Spleen (tissue), 11 donors: ENCODE measurements around the gene SYCP2. TPM values are rescaled to one million over a fixed set of nuclear protein-coding genes. Genes with fewer than 3 reads are reported as not detected.
A peak's percentile ranks its signal among the peaks of the same experiment; 100 is the strongest.

Experiments
- DNase-seq: peaks from one replicate; pipeline ENCODE4 v3.0.0-alpha.2; 2020
- H3K27ac ChIP-seq, 8 donors: fragments of 200-600 bp; sonication (generic) in 7 of 8; 1 replicate in 4 of 8; 2 replicates in 4 of 8; pipeline versions ENCODE4 v1.5.0 to v1.8.0; 2016 to 2021; ENCODE audit warnings: inconsistent platforms in 4 of 8, mild to moderate bottlenecking in 4 of 8, moderate library complexity in 1 of 8
- H3K27me3 ChIP-seq, 7 donors: fragments of 200-600 bp; sonication (generic) in 6 of 7; replicated peaks in 1 of 7; 1 replicate in 4 of 7; 2 replicates in 3 of 7; pipeline versions ENCODE4 v1.5.0 to v1.8.0; 2016 to 2021; ENCODE audit warnings: inconsistent platforms in 3 of 7, mild to moderate bottlenecking in 1 of 7
- H3K36me3 ChIP-seq, 6 donors: fragments of 200-600 bp; sonication (generic) in 5 of 6; 1 replicate in 4 of 6; 2 replicates in 2 of 6; pipeline versions ENCODE4 v1.5.0 to v1.8.0; 2016 to 2021; ENCODE audit warnings: inconsistent platforms in 2 of 6
- H3K4me1 ChIP-seq, 6 donors: fragments of 200-600 bp; sonication (generic) in 5 of 6; 1 replicate in 3 of 6; 2 replicates in 3 of 6; pipeline versions ENCODE4 v1.5.0 to v1.8.0; 2016 to 2021; ENCODE audit warnings: inconsistent platforms in 3 of 6
- H3K4me3 ChIP-seq, 8 donors: fragments of 200-600 bp; sonication (generic) in 7 of 8; 1 replicate in 4 of 8; 2 replicates in 4 of 8; pipeline versions ENCODE4 v1.5.0 to v1.8.0; 2016 to 2021; ENCODE audit warnings: inconsistent platforms in 4 of 8, mild to moderate bottlenecking in 4 of 8, moderate library complexity in 2 of 8
- H3K9me3 ChIP-seq, 8 donors: fragments of 200-600 bp; sonication (generic) in 7 of 8; 1 replicate in 4 of 8; 2 replicates in 4 of 8; pipeline versions ENCODE4 v1.5.0 to v1.8.0; 2016 to 2021; ENCODE audit warnings: inconsistent platforms in 4 of 8
- POLR2A ChIP-seq, 3 donors: fragments of 450-650 bp; IDR thresholded peaks; one replicate each; pipeline ENCODE4 v1.5.1; 2017; ENCODE audit warnings: antibody characterized with exemption in 3 of 3, mild to moderate bottlenecking in 1 of 3
- POLR2AphosphoS5 ChIP-seq, 3 donors: sonication (generic); formaldehyde crosslinking; IDR thresholded peaks; one replicate each; pipeline ENCODE4 v1.5.1; 2017; ENCODE audit warnings: antibody characterized with exemption in 3 of 3
- WGBS, 5 donors: extraction: QIAGEN DNeasy Blood & Tissue Kit in 3 of 5; methylation state at CpG; one replicate each; pipeline versions ENCODE4 v1.1.5 to v1.1.7; 2013 to 2018; 5-methylcytosine and 5-hydroxymethylcytosine counted together
- intact Hi-C: fragments of 100-400 bp; cut with DNase I; formaldehyde crosslinking; loops from one replicate; pipeline ENCODE4 v1.15.0; 2023; ENCODE audit warnings: low total_unique reads
- polyA plus RNA-seq, 3 donors: library from polyadenylated mRNA; stranded (reverse); fragments of 200-250 nt; gene quantifications; one replicate each; pipeline ENCODE4 v1.2.1, GENCODE V29; 2013
- total RNA-seq, 7 donors: library from RNA; depleted of rRNA in 3 of 7; stranded (reverse); fragments of >200 nt in 3 of 7; fragmentation: NEBNext Ultra II Directional in 4 of 7; extraction: Animal tissue kit (Norgen Biotek cat#: 25700) in 4 of 7; gene quantifications; one replicate each; pipeline versions ENCODE4 v1.1.0 to v1.2.1, GENCODE V29; 2016 to 2021
- TF ChIP-seq, protein P1 (sequence below), 11 experiments: fragments of 200-600 bp in 7 of 11; fragments of 450-650 bp in 4 of 11; sonication (generic) in 4 of 11; IDR thresholded peaks in 8 of 11; conservative IDR thresholded peaks in 3 of 11; 1 replicate in 7 of 11; 2 replicates in 4 of 11; pipeline versions ENCODE4 v1.4.0 to v1.8.0; 2016 to 2021; ENCODE audit warnings: antibody characterized with exemption in 11 of 11, inconsistent platforms in 4 of 11, mild to moderate bottlenecking in 1 of 11
- donor health status: healthy with polysubstance abuse.
- donor health status: DM: no; HTN: no; CAD: no; lungs with moderate emphysema.
- donor health status: DM: no; HTN: no; CAD: no.
- donor health status: Bipolar disorder and iron deficiency.
- donor health status: healthy.
- donor health status: DM: no; HTN: no; CAD: no.
- donor health status: DM: yes; HTN: yes; CAD: no.

SYCP2 gene
- total and polyA plus RNA-seq, 10 donors = 1.5 to 9.1 (median 4.9) TPM

DNA sequence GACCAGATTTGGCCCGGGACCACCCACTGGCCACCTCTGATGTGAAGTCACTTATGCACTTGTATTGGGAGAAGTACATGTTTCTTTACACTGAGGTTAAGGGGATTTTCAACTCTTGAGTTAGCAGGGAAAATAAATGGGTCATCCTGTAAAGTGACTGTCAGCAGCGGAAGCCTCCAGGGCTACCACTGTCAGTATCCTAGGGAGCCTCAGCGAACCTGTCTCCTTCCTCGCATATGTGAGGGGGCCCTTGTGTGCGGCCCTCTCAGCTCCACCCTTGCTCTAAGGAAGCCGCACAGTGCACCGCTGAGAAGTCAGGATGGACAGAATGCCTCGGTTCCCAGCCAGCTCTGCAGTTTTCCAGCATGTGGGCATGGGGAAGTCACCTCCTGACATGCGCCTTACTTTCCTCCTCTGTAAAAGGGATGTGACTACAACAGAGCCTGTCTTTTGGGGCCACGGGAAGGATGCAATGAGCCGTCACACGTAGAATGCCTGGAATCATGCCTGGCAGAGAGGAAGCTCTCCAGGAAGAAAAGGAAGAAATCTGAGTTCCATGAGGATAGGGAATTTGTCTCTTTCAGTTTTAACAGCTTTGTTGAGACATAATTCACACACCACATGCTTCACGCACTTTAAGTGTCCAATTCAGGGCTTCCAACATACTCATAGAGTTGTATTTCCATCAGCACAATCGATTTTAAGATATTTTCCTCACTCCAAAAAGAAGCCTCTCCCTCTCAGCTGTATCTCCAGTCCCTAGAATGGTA, 115.4 kb downstream of the SYCP2 start:
- TF ChIP-seq POLR2AphosphoS5 (IDR thresholded peaks at IDR 0.05) (no peak), POLR2A (IDR thresholded peaks at IDR 0.05) (no peak)
- TF ChIP-seq, protein P1, sequence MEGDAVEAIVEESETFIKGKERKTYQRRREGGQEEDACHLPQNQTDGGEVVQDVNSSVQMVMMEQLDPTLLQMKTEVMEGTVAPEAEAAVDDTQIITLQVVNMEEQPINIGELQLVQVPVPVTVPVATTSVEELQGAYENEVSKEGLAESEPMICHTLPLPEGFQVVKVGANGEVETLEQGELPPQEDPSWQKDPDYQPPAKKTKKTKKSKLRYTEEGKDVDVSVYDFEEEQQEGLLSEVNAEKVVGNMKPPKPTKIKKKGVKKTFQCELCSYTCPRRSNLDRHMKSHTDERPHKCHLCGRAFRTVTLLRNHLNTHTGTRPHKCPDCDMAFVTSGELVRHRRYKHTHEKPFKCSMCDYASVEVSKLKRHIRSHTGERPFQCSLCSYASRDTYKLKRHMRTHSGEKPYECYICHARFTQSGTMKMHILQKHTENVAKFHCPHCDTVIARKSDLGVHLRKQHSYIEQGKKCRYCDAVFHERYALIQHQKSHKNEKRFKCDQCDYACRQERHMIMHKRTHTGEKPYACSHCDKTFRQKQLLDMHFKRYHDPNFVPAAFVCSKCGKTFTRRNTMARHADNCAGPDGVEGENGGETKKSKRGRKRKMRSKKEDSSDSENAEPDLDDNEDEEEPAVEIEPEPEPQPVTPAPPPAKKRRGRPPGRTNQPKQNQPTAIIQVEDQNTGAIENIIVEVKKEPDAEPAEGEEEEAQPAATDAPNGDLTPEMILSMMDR (IDR thresholded peaks at IDR 0.05 in 8 of 11, conservative IDR thresholded peaks at IDR 0.05 in 3 of 11) = no peak
- intact Hi-C loops = no loop called here
- H3K27me3 ChIP-seq = peaks cover 0 to 16% (median 0%) of the 10 kb centered on the region in 7 donors
- H3K27ac ChIP-seq = no peak overlapping the region
- no peaks in the 10 kb centered on the region for H3K36me3 ChIP-seq
- no peak overlapping the region for H3K4me3 ChIP-seq
- DNase-seq = peak; percentile 37
- H3K9me3 ChIP-seq = no peaks in the 10 kb centered on the region
- 72 to 90% (median 84%) methylated on average over 14 of the region's 14 CpGs for WGBS, 5 donors
- peaks cover 0 to 5% (median 0%) of the 10 kb centered on the region in 6 donors for H3K4me1 ChIP-seq

DNA sequence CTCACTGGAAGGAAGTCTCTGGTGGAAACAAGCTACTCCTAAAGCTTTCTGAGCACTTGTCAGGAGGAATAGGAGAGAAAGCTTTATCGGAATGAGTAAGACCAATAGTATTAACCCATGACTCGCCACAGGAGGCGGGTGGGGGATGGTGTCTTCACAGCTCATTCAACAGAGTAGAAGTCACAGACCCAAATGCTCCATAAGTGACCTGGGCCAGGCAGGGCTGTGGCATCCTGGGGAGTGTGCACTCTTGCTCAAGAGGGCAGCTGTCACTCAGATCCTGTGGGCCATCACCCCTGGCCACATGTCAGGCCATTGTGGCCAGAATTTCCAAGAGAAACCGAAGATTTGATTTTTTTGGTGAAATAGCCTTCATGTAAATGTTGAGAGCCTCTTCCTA, 116.0 kb downstream of the SYCP2 start:
- H3K27me3 ChIP-seq = peaks cover 0 to 10% (median 0%) of the 10 kb centered on the region in 7 donors
- peaks cover 0 to under 1% (median 0%) of the 10 kb centered on the region in 6 donors for H3K4me1 ChIP-seq
- TF ChIP-seq POLR2AphosphoS5 (IDR thresholded peaks at IDR 0.05) (no peak), POLR2A (IDR thresholded peaks at IDR 0.05) (no peak)
- TF ChIP-seq, protein P1 (IDR thresholded peaks at IDR 0.05 in 8 of 11, conservative IDR thresholded peaks at IDR 0.05 in 3 of 11) = no peak
- no peaks in the 10 kb centered on the region for H3K9me3 ChIP-seq
- no peaks in the 10 kb centered on the region for H3K36me3 ChIP-seq
- no peak overlapping the region for H3K4me3 ChIP-seq
- no peak for DNase-seq
- WGBS, 5 donors = 78 to 84% (median 80%) methylated on average over 4 of the region's 4 CpGs
- no peak overlapping the region for H3K27ac ChIP-seq
- intact Hi-C loops = no loop called here

DNA sequence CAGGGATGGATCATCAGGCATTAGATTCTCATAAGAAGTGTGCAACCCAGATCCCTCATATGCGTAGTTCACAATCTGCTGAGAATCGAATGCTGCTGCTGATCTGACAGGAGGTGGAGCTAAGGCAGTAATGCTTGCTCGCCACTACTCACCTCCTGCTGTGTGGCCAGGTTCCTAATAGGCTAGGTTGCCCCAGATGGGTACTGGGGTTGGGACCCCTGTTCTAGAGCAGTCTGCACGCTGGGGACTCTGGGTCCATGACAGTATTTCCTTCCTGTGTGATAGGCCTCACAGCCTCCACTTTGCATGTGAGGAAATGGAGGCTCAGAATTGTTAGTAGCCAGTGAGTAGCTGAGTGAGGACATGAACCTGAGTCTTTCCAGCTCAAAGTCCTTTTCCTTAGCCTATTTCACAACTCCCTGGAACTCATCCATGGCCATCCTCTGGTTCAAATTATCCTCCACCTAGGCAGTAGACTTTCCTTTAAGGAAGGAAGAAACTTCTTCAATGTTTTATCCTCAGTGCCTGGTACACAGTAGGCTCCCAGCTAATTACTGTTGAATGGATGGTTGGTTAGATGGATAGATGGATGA, 117.2 kb downstream of the SYCP2 start:
- H3K27ac ChIP-seq = no peak overlapping the region
- 60 to 89% (median 75%) methylated on average over 4 of the region's 4 CpGs for WGBS, 5 donors
- no peaks in the 10 kb centered on the region for H3K36me3 ChIP-seq
- TF ChIP-seq POLR2A (IDR thresholded peaks at IDR 0.05) = no peak
- TF ChIP-seq, protein P1 (IDR thresholded peaks at IDR 0.05 in 8 of 11, conservative IDR thresholded peaks at IDR 0.05 in 3 of 11) = no peak
- no peak for TF ChIP-seq POLR2AphosphoS5 (IDR thresholded peaks at IDR 0.05)
- H3K9me3 ChIP-seq = no peaks in the 10 kb centered on the region
- no peak for DNase-seq
- peaks cover 0 to 7% (median 0%) of the 10 kb centered on the region in 7 donors for H3K27me3 ChIP-seq
- H3K4me1 ChIP-seq = no peaks in the 10 kb centered on the region
- intact Hi-C loops = no loop called here
- no peak overlapping the region for H3K4me3 ChIP-seq

DNA sequence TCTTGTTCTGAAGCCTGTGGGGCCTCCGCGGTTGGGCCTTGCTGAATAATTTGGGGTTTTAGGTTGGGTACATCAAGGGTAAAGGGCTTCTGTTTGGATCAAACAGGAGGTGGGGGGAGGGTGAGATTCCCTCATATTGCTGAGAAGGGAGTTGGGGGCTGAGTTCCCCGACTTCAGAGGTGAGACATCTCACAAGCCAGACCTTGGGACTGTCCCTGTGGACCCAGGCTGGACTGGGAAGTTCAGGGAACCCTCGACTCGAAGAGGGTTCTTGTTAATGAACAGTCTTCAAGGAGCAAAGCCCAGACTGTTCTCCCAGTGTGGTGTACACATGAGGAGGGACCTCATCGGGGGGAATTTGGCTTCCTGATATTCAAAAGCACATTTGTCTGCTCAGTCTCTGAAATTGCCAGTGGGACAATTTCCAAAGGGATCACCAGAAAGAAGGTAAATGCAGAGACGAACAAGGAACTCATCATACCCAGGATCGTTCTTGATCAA, 118.5 kb downstream of the SYCP2 start:
- TF ChIP-seq, protein P1 (IDR thresholded peaks at IDR 0.05 in 8 of 11, conservative IDR thresholded peaks at IDR 0.05 in 3 of 11) = no peak
- TF ChIP-seq POLR2A (IDR thresholded peaks at IDR 0.05) (no peak), POLR2AphosphoS5 (IDR thresholded peaks at IDR 0.05) (no peak)
- Histone ChIP-seq H3K36me3 (no peaks in the 10 kb centered on the region), H3K27me3 (peaks cover 0 to 5% (median 0%) of the 10 kb centered on the region in 7 donors), H3K27ac (no peak overlapping the region), H3K9me3 (no peaks in the 10 kb centered on the region), H3K4me3 (no peak overlapping the region), H3K4me1 (no peaks in the 10 kb centered on the region)
- 64 to 89% (median 72%) methylated on average over 8 of the region's 8 CpGs for WGBS, 5 donors
- DNase-seq = no peak
- intact Hi-C loops = no loop called here
